ENCODE results near the gene FXYD1.
"Not testable (repeated sequence)": the region's sequence is repeated elsewhere in the genome, so short reads cannot be mapped to it uniquely, and the experiment has no call there.

Gene FXYD1

GRCh38 chr19:35144600-35145436 lies 6.2 kb downstream of the FXYD1 start:
- peak overlapping the region in 1 of 2 donors; percentile 9 for H3K27ac Mint-ChIP-seq
- peak overlapping the region; percentile 35 to 36 for H3K4me3 Mint-ChIP-seq
- peaks cover 27 to 34% of the 10 kb centered on the region in 2 donors for H3K4me1 Mint-ChIP-seq (ENCODE audit: low read depth in 2 of 2)
- H3K36me3 Mint-ChIP-seq (ENCODE audit: insufficient read depth): no peaks in the 10 kb centered on the region
- no peaks in the 10 kb centered on the region for H3K9me3 Mint-ChIP-seq
- H3K27me3 Mint-ChIP-seq: peaks cover 0 to 6% of the 10 kb centered on the region in 2 donors
- DNase-seq (no peak), ATAC-seq (replicated peaks) (no peak)

- no peak overlapping the region for H3K4me3 Mint-ChIP-seq
- no peaks in the 10 kb centered on the region for H3K27me3 Mint-ChIP-seq
- ATAC-seq (replicated peaks): no peak
- no peaks in the 10 kb centered on the region for H3K9me3 Mint-ChIP-seq
- H3K27ac Mint-ChIP-seq: no peak overlapping the region
- no peak for DNase-seq
- H3K4me1 Mint-ChIP-seq (ENCODE audit: low read depth in 2 of 2): peaks cover 17 to 21% of the 10 kb centered on the region in 2 donors
- no peaks in the 10 kb centered on the region for H3K36me3 Mint-ChIP-seq (ENCODE audit: insufficient read depth)
These were observed 8.3 kb downstream of the FXYD1 start for GRCh38 chr19:35146746-35147459.

- H3K9me3 Mint-ChIP-seq: no peaks in the 10 kb centered on the region
- H3K4me1 Mint-ChIP-seq (ENCODE audit: low read depth in 2 of 2): peaks cover 17 to 26% of the 10 kb centered on the region in 2 donors
- DNase-seq: no peak
- no peaks in the 10 kb centered on the region for H3K27me3 Mint-ChIP-seq
- no peak overlapping the region for H3K4me3 Mint-ChIP-seq
- peaks cover 6% of the 10 kb centered on the region for H3K36me3 Mint-ChIP-seq (ENCODE audit: insufficient read depth)
- no peak for ATAC-seq (replicated peaks)
- H3K27ac Mint-ChIP-seq: no peak overlapping the region
These were observed 10.8 kb downstream of the FXYD1 start for GRCh38 chr19:35149463-35149862.

- H3K36me3 Mint-ChIP-seq (ENCODE audit: insufficient read depth): peaks cover 16% of the 10 kb centered on the region
- no peaks in the 10 kb centered on the region for H3K9me3 Mint-ChIP-seq
- H3K27ac Mint-ChIP-seq: no peak overlapping the region
- no peak overlapping the region for H3K4me3 Mint-ChIP-seq
- ATAC-seq (replicated peaks) (no peak), DNase-seq (no peak)
- no peaks in the 10 kb centered on the region for H3K27me3 Mint-ChIP-seq
- peaks cover 17 to 26% of the 10 kb centered on the region in 2 donors for H3K4me1 Mint-ChIP-seq (ENCODE audit: low read depth in 2 of 2)
These were observed 11.8 kb downstream of the FXYD1 start for GRCh38 chr19:35150445-35150844.

GRCh38 chr19:35151273-35152065 lies 12.8 kb downstream of the FXYD1 start:
- H3K27ac Mint-ChIP-seq: no peak overlapping the region
- DNase-seq (no peak), ATAC-seq (replicated peaks) (no peak)
- H3K9me3 Mint-ChIP-seq: no peaks in the 10 kb centered on the region
- peaks cover 22% of the 10 kb centered on the region for H3K36me3 Mint-ChIP-seq (ENCODE audit: insufficient read depth)
- peak overlapping the region in 1 of 2 donors; percentile 48 for H3K4me3 Mint-ChIP-seq
- H3K4me1 Mint-ChIP-seq (ENCODE audit: low read depth in 2 of 2): peaks cover 27 to 35% of the 10 kb centered on the region in 2 donors
- H3K27me3 Mint-ChIP-seq: no peaks in the 10 kb centered on the region

GRCh38 chr19:35153129-35153522 lies 14.5 kb downstream of the FXYD1 start:
- not testable (repeated sequence) for DNase-seq; ATAC-seq (replicated peaks); H3K9me3 Mint-ChIP-seq; H3K27me3 Mint-ChIP-seq
- Mint-ChIP-seq H3K36me3 (ENCODE audit: insufficient read depth) (peaks cover 35% of the 10 kb centered on the region), H3K4me1 (ENCODE audit: low read depth in 2 of 2) (peaks cover 33 to 45% of the 10 kb centered on the region in 2 donors), H3K27ac (peak overlapping the region; percentile 98 to 99), H3K4me3 (peak overlapping the region; percentile 99 to 100)

GRCh38 chr19:35153701-35154524 lies 15.3 kb downstream of the FXYD1 start:
- peak; percentile 62 to 67 (median 64) for DNase-seq

GRCh38 chr19:35154525-35155406 lies 16.1 kb downstream of the FXYD1 start, which contains the start of gene FXYD5:
Gene FXYD5 (plus strand): TSS chr19:35154735. CDS start chr19:35155551, 816 bp downstream.
- peak; percentile 37 to 51 (median 46) for DNase-seq
- H3K27ac Mint-ChIP-seq: peak within 1 kb of the TSS; percentile 98 to 99
- peak; percentile 79 for ATAC-seq (replicated peaks)
- peak within 1 kb of the TSS; percentile 99 to 100 for H3K4me3 Mint-ChIP-seq
- H3K36me3 Mint-ChIP-seq (ENCODE audit: insufficient read depth): peaks cover 50% of the 10 kb centered on the region
- H3K4me1 Mint-ChIP-seq (ENCODE audit: low read depth in 2 of 2): peaks cover 35 to 49% of the 10 kb centered on the region in 2 donors
- H3K9me3 Mint-ChIP-seq: no peaks in the 10 kb centered on the region
- H3K27me3 Mint-ChIP-seq: no peaks in the 10 kb centered on the region

More at GRCh38 chr19:35153701-35154524, 15.3 kb downstream of the FXYD1 start:
- Mint-ChIP-seq H3K9me3 (no peaks in the 10 kb centered on the region), H3K27ac (peak overlapping the region; percentile 98 to 99), H3K36me3 (ENCODE audit: insufficient read depth) (peaks cover 43% of the 10 kb centered on the region), H3K27me3 (no peaks in the 10 kb centered on the region), H3K4me1 (ENCODE audit: low read depth in 2 of 2) (peaks cover 35 to 49% of the 10 kb centered on the region in 2 donors), H3K4me3 (peak overlapping the region; percentile 99 to 100)
- ATAC-seq (replicated peaks): peak; percentile 65

- DNase-seq (no peak), ATAC-seq (replicated peaks) (peak; percentile 22)
- Mint-ChIP-seq H3K27me3 (no peaks in the 10 kb centered on the region), H3K27ac (peak overlapping the region; percentile 98 to 99), H3K36me3 (ENCODE audit: insufficient read depth) (peaks cover 57% of the 10 kb centered on the region), H3K4me3 (peak overlapping the region; percentile 99 to 100), H3K4me1 (ENCODE audit: low read depth in 2 of 2) (peaks cover 35 to 49% of the 10 kb centered on the region in 2 donors), H3K9me3 (no peaks in the 10 kb centered on the region)
These were observed 16.8 kb downstream of the FXYD1 start for GRCh38 chr19:35155441-35155840.

GRCh38 chr19:35155981-35156672 lies 17.5 kb downstream of the FXYD1 start:
- DNase-seq (no peak), ATAC-seq (replicated peaks) (no peak)
- no peaks in the 10 kb centered on the region for H3K27me3 Mint-ChIP-seq
- peaks cover 37 to 49% of the 10 kb centered on the region in 2 donors for H3K4me1 Mint-ChIP-seq (ENCODE audit: low read depth in 2 of 2)
- H3K27ac Mint-ChIP-seq: peak overlapping the region; percentile 98 to 99
- no peaks in the 10 kb centered on the region for H3K9me3 Mint-ChIP-seq
- H3K36me3 Mint-ChIP-seq (ENCODE audit: insufficient read depth): peaks cover 62% of the 10 kb centered on the region
- peak overlapping the region; percentile 99 to 100 for H3K4me3 Mint-ChIP-seq

- H3K27me3 Mint-ChIP-seq: no peaks in the 10 kb centered on the region
- no peak for DNase-seq
These were observed 18.0 kb downstream of the FXYD1 start for GRCh38 chr19:35156673-35157014.

More at GRCh38 chr19:35156673-35157014, 18.0 kb downstream of the FXYD1 start:
- H3K27ac Mint-ChIP-seq: peak overlapping the region; percentile 98 to 99
- no peaks in the 10 kb centered on the region for H3K9me3 Mint-ChIP-seq
- ATAC-seq (replicated peaks): no peak
- H3K4me1 Mint-ChIP-seq (ENCODE audit: low read depth in 2 of 2): peaks cover 37 to 49% of the 10 kb centered on the region in 2 donors
- H3K4me3 Mint-ChIP-seq: peak overlapping the region; percentile 99 to 100
- peaks cover 66% of the 10 kb centered on the region for H3K36me3 Mint-ChIP-seq (ENCODE audit: insufficient read depth)
